A549 treated with GW870086 at 1 μM for 4 hours (cell line): ENCODE data around the gene NPIPB5. TPM values are rescaled to one million over a fixed set of nuclear protein-coding genes. Genes with fewer than 3 reads are reported as not detected.

Experiments used
- total RNA-seq: library from RNA; stranded (reverse); fragments of 200-300 nt; extraction: Qiagen RNA extraction; gene quantifications from 5 replicates; pipeline ENCODE4 v1.2.3, GENCODE V29; 2022; ENCODE audit warnings: low read depth

Gene NPIPB5
- total RNA-seq = 24.8 to 26.4 TPM (median 26.0 TPM) in 5 replicates

DNA sequence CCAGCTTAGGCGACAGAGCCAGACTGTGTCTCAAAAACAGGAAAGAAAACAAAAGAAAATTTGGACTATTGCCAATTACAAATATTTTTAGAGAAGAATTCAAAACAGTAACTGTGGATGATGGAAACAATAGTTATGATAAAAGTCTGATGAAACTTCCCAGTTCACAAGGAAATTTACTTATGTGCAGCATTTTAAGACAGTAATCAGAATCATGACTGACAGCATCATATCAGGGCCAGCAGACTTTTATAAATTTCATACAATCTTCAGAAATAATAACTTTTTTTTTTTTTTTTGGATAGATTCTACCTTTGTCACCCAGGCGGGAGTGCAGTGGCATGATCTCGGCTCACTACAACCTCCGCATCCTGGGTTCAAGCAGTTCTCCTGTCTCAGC is at the start of gene NPIPB5:
TSS of gene NPIPB5 (plus strand) at position 301 of the 400 bp plus-strand sequence. CDS start 2,911 bp downstream, outside the sequence.

Other genes with a start within 250 kb of the NPIPB5 start
- gene POLR3E, start 213.5 kb upstream of the NPIPB5 start, total RNA-seq = 32.8 to 36.8 TPM (median 33.7 TPM) in 5 replicates
- 37.7 to 44.8 TPM (median 42.7 TPM) in 5 replicates for gene CDR2, start 136.3 kb upstream of the NPIPB5 start, total RNA-seq